OCI-LY3 (cell line): Measurements from ENCODE around the gene B2M.

Source experiments
- H2AFZ ChIP-seq: fragments of 200-600, 300-600 bp; shearing (Covaris generic); 2 replicates; pipeline ENCODE4 v1.6.0; 2014; ENCODE audit warnings: antibody characterized with exemption, low read depth, low read length
- H3K27ac ChIP-seq: fragments of 200-600, 300-600 bp; sonication (generic); 2 replicates; pipeline ENCODE4 v1.5.1; 2014; ENCODE audit warnings: mild to moderate bottlenecking, low read length, moderate library complexity, mixed read lengths
- H3K27me3 ChIP-seq: fragments of 200-600, 300-600 bp; sonication (generic); 2 replicates; pipeline ENCODE4 v1.6.1; 2014; ENCODE audit warnings: low read depth, low read length, mixed read lengths
- H3K36me3 ChIP-seq: fragments of 200-600, 300-600 bp; sonication (generic); replicated peaks from 2 replicates; pipeline ENCODE3; 2014; ENCODE audit warnings: low read depth, low read length, mixed read lengths
- H3K4me1 ChIP-seq: fragments of 300-600, 200-600 bp; sonication (generic); 2 replicates; pipeline ENCODE4 v1.6.1; 2014; ENCODE audit warnings: low read length, mixed read lengths
- H3K4me2 ChIP-seq: fragments of 200-600, 300-600 bp; sonication (generic); 2 replicates; pipeline ENCODE4 v1.6.1; 2014; ENCODE audit warnings: low read length, mixed read lengths
- H3K4me3 ChIP-seq: fragments of 300-600, 200-600 bp; sonication (generic); 2 replicates; pipeline ENCODE4 v1.5.1; 2014; ENCODE audit warnings: antibody characterized with exemption, mild to moderate bottlenecking, low read length, moderate library complexity
- H3K79me2 ChIP-seq: fragments of 300-600, 200-600 bp; shearing (Covaris generic); 2 replicates; pipeline ENCODE4 v1.6.1; 2014; ENCODE audit warnings: mild to moderate bottlenecking, low read length, mixed read lengths
- H3K9ac ChIP-seq: fragments of 300-600, 200-600 bp; shearing (Covaris generic); 2 replicates; pipeline ENCODE4 v1.6.0; 2014; ENCODE audit warnings: mild to moderate bottlenecking, low read length, moderate library complexity
- H3K9me3 ChIP-seq: fragments of 200-600, 300-600 bp; shearing (Covaris generic); 2 replicates; pipeline ENCODE4 v1.6.1; 2014; ENCODE audit warnings: low read length, mixed read lengths; ENCODE audit not compliant: insufficient read depth
- H4K20me1 ChIP-seq: fragments of 200-600, 300-600 bp; sonication (generic); 2 replicates; pipeline ENCODE4 v1.6.1; 2016; ENCODE audit warnings: low read length, mixed read lengths; ENCODE audit not compliant: insufficient read depth
- CTCF ChIP-seq: fragments of 200-600, 300-600 bp; sonication (generic); IDR thresholded peaks from 2 replicates; pipeline ENCODE4 v1.5.1; 2014; ENCODE audit warnings: antibody characterized with exemption, low read length, low read depth
- EZH2phosphoT487 ChIP-seq: fragments of 200-600 bp; shearing (Covaris generic); IDR thresholded peaks from 2 replicates; pipeline ENCODE4 v1.6.1; 2018; ENCODE audit warnings: antibody characterized with exemption, mixed run types, low read depth

B2M gene

GRCh38 chr15:44711096-44711742 lies at the start of gene B2M, which contains the start of gene PATL2:
Gene B2M, plus strand, starts transcription at chr15:44711517. Its CDS starts 30 bp downstream, at chr15:44711547.
Gene PATL2, minus strand, starts transcription at chr15:44711323. Its CDS starts 34,833 bp downstream, at chr15:44676490.
- Histone ChIP-seq H3K27ac (peak within 1 kb of the TSS; percentile 96), H3K4me3 (peak within 1 kb of the TSS; percentile 96), H3K27me3 (no peaks in the 10 kb centered on the region), H3K9ac (peak within 1 kb of the TSS; percentile 99), H3K4me2 (peak within 1 kb of the TSS; percentile 92), H3K36me3 (peaks cover 47% of the 10 kb centered on the region), H3K4me1 (peaks cover 40% of the 10 kb centered on the region), H2AFZ (no peak within 1 kb of the TSS; the same call in 1 of the 2 replicates), H4K20me1 (peaks cover 45% of the 10 kb centered on the region), H3K9me3 (no peaks in the 10 kb centered on the region), H3K79me2 (peaks cover 70% of the 10 kb centered on the region)
- TF ChIP-seq CTCF (no peak), EZH2phosphoT487 (no peak)

DNA sequence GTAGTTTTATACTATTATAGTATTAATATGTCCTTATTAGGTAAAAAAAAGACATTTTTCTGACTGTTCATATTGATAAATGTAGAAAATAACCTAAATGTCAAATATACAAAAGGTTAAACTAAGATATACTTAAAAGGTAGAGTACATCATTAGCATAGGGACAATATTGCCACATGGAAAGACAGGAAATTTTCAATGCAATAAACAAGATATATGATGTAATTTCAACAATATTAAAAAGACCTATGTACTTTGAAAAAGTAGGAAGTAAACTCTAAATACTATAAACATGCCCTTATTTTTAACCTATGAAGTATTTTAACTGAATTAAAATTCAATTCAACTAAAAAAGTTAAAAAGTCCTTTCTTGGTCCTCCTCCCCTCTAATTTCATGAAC lies 49.7 kb upstream of the B2M start:
- no peak overlapping the region for H3K9ac ChIP-seq
- H3K9me3 ChIP-seq: no peaks in the 10 kb centered on the region
- H2AFZ ChIP-seq: no peak overlapping the region
- no peaks in the 10 kb centered on the region for H3K27me3 ChIP-seq
- H3K4me3 ChIP-seq: no peak overlapping the region
- H3K4me2 ChIP-seq: peak overlapping the region; percentile 80
- H3K4me1 ChIP-seq: peaks cover 36% of the 10 kb centered on the region
- peaks cover 38% of the 10 kb centered on the region for H3K79me2 ChIP-seq
- H3K36me3 ChIP-seq: peaks cover 15% of the 10 kb centered on the region
- H3K27ac ChIP-seq: no peak overlapping the region
- H4K20me1 ChIP-seq: no peaks in the 10 kb centered on the region
- TF ChIP-seq CTCF: no peak
- no peak for TF ChIP-seq EZH2phosphoT487

GRCh38 chr15:44662478-44663409 lies 48.6 kb upstream of the B2M start:
- no peaks in the 10 kb centered on the region for H3K9me3 ChIP-seq
- peaks cover 38% of the 10 kb centered on the region for H3K79me2 ChIP-seq
- H4K20me1 ChIP-seq: no peaks in the 10 kb centered on the region
- peak overlapping the region; percentile 80 for H3K4me2 ChIP-seq
- peak overlapping the region; percentile 91 for H3K4me3 ChIP-seq
- H3K9ac ChIP-seq: peak overlapping the region; percentile 93
- no peaks in the 10 kb centered on the region for H3K27me3 ChIP-seq
- peaks cover 6% of the 10 kb centered on the region for H3K36me3 ChIP-seq
- H3K27ac ChIP-seq: peak overlapping the region; percentile 88
- peaks cover 46% of the 10 kb centered on the region for H3K4me1 ChIP-seq
- TF ChIP-seq CTCF (no peak), EZH2phosphoT487 (no peak)
- peak overlapping the region; percentile 19; the same call in 1 of the 2 replicates for H2AFZ ChIP-seq
